Cerebellar cortex (tissue), 1 donor: Measurements from ENCODE around the gene COPS8.

Source experiments
- DNase-seq: peaks from one replicate; pipeline ENCODE4 v3.0.0-alpha.2; 2015; ENCODE audit warnings: low spot score

Gene COPS8

DNA sequence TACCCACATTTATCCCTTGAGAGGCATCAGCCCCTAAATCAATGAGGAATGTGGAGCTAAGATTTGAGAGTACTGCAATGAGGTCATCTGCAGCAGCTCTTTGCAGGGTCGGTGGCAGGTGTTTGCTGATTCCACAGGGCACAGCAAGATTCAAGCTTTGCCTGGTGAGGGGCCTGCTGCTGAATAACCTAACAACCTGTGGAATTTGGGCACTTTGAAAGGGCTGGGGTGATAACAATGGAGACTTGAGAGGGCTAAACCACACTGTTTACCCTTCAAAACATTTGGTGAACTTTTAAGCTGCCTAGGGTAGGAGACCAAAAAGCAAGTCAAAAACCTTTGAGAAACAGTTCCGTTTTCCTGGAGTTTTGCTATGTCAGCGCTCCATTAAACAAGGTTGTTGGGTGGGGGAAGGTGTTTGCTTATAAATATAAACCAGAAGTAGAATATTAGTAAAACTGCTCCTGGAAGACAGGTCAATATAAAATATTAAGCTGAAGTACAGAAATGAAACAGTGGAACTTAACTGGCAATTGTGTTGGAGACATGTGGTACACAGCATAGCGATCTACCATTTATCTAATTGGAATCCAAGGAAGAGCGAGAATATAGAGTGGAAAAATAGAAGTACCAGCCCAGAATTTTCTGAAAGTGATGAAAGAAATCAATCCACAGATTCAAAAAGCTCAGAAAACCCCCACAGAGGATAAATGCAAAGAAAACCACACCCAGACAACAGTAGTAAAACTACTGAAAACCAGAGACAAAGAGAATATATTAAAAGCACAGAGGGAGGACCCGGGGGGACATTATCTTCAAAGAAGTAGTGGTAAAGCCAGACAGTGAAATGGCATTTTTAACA is 15.7 kb downstream of the COPS8 start:
- DNase-seq = no peak

- DNase-seq = no peak
Observed at GRCh38 chr2:237102428-237102827, 16.7 kb downstream of the COPS8 start.

DNA sequence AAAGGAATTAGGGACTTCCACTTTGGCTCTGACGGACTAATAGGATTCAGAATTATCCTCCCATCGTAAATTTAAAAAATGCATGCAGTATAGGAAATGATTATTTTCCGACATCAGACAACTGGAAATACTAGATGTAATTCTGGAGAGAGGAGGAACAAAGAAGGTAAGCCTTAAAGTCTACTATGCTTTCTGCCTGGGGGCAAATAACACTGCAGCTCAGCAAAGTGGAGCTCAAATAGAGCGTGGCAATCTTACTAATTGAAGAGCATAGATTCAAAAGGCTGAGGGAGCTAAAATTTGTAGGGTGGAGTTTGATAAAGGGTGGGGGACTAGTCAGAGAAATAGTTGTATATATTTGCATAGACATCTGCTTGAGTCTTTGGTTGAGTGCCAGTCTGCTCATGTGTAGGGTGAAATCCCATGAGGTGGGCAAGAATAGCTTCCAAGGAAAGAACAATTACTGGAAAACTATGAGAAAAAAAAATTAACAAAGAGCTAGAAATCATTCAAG is 23.8 kb downstream of the COPS8 start:
- no peak for DNase-seq

DNA sequence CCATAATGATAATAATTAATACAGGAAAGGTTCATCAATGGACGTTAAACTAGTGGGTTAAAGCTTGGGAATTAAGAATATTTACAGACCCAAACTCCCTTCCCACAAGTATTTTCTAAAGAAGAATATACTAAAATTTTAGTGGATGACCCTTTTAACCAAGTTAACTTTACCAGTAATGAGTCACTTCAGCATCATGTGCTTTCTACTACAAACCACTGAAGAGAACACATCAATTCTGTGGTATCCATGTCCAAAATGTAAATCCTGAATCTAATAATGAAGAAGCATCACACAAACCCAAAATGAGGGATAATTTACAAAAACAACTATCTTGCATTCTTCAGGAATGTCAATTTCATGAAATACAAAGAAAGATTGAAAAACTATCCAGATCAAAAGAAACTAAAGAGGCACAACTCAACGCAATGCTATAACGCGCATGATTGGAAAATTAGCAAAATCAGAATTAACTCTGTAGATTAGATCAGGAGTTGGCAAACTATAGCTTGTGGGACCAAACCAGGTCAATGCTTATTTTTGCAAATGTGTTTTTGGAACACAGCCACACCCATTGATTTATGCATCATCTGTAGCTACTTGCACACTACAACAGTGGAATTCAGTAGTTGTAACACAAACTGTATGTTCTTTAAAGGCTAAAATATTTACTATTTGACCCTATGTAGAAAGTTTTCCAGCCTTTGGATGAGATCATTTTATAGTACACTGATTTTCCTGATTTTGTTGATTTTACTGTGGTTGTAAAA is 27.5 kb downstream of the COPS8 start:
- DNase-seq = no peak

DNA sequence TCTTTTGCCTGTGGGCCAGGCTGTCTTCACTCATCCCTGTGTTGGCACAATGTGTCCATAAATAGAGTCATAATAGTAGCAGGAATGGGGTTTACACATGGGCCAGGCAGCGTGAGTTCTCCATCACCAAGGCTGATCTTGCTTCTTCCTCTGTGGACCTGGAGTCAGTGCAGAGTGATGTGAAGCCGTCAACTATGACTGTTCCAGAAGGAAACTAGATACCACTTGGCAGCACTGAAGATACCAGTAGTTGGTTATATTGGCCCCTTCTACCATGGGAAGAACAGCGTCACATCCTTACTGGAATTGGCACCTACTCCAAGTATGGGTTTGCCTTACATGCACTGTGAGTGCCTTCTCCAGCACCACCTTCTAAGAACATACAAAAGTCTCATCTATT is 30.2 kb downstream of the COPS8 start:
- no peak for DNase-seq

GRCh38 chr2:237116431-237116830 is 30.7 kb downstream of the COPS8 start:
- no peak for DNase-seq

DNA sequence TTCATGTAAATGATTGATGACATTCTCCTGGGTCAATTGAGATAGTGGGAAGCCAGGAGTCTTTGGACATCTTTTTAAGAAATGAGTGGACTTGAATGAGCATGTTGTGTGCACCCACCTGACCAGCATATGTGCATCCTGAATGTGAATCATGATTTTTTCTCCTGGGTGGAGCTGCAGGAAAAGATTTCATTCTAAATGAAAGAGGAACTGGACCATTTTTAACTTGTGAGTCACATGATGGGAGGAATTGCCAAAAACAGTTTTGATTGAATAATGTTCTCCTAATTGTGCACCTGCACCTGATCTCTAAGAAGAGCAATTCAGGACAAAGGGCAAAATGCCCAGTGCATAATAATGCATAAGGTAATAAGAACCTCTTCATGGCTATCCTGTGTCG is 32.3 kb downstream of the COPS8 start:
- DNase-seq = no peak

DNA sequence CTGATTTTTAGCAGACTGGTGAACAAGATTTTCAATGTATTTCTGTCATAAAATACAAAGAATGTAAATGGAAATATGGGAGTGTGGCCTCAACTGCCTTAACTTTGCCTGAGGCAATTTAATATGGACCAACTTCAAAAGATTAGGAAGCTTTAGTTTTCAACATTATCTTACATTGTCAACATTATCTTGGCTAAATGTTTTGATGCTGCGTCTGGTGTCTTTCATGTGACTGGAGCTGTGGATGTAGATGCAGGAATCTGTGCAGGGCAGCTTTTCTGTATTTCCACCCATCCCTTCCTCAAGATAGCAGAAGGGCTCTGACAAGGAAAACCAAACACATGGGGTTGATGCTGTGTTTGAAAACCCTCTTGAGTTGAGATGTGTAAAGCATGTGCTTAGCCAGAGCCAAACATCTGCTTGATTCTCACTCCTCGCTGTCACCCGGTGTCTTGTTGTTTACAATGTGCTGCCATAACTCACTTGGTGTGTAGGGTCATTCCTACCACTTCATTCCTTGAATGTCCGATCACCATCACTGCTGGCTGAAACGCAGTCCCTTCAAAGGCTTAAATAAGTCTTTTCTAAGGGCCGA is 33.0 kb downstream of the COPS8 start:
- DNase-seq = no peak

DNA sequence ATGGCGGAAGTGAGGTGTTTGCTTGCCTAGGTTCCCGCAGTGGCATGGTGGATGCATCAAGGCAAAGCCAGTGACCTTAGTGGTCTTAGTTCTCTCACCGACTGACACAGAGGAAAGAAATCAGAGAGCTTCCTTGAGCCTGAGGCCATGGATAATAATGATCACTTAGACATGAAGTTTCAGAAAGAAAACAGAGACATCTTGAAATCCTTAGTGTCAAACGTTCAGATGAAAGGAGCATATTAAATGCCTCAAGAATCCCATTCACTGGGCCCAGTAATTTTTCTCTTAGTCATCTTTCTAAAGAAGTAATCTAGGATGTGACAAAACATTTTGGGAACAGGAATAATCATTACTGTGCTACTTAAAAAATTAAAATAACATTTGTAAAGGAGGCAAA is 35.2 kb downstream of the COPS8 start:
- no peak for DNase-seq

DNA sequence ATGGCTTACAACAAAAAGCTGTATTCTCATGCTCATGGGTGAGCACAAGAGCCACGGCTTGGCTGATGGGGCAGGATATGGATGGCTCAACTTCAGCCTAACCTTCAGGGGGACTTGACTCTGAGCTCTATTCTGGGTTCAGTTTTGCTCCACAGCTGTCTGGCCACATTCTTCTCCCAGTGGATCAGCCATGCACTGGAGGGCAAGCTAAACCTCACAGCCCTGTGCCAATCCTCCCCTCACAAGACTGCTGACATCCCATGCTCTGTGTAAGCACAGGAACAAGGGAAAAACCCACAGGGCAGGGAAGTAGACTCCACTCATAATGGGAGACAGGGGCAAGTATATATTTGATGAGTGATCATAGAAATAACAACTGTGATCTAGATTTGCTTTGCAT is 35.6 kb downstream of the COPS8 start:
- DNase-seq = no peak

DNA sequence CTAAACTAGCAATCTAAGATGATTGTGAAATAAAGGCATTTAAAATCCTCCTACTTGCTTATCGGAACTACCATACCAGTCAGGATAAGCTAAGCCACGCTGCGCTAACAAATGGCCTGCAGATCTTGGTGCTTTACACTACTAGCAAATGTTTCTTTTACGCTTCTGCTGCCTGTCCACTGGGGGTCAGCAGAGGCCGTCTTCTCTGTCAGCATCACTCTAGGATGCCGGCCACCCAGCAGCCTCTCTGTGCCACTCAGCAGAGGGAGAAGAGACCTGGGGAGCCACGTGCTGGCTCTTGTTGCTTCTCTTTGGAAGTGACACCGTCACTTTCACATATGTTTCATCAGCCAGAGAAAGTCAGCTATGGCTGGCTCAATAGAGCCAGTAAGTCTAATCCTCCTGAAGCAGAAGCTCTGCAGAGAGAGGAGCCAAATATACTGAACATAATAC is 36.6 kb downstream of the COPS8 start:
- DNase-seq = peak; percentile 13

GRCh38 chr2:237124820-237125219 is 39.1 kb downstream of the COPS8 start:
- DNase-seq = no peak

- DNase-seq = no peak
Observed at GRCh38 chr2:237125967-237126366, 40.3 kb downstream of the COPS8 start.

- no peak for DNase-seq
Observed at GRCh38 chr2:237126519-237127174, 41.0 kb downstream of the COPS8 start.

- DNase-seq = no peak
Observed at GRCh38 chr2:237128026-237128703, 42.5 kb downstream of the COPS8 start.

- no peak for DNase-seq
Observed at GRCh38 chr2:237128845-237129592, 43.3 kb downstream of the COPS8 start.

DNA sequence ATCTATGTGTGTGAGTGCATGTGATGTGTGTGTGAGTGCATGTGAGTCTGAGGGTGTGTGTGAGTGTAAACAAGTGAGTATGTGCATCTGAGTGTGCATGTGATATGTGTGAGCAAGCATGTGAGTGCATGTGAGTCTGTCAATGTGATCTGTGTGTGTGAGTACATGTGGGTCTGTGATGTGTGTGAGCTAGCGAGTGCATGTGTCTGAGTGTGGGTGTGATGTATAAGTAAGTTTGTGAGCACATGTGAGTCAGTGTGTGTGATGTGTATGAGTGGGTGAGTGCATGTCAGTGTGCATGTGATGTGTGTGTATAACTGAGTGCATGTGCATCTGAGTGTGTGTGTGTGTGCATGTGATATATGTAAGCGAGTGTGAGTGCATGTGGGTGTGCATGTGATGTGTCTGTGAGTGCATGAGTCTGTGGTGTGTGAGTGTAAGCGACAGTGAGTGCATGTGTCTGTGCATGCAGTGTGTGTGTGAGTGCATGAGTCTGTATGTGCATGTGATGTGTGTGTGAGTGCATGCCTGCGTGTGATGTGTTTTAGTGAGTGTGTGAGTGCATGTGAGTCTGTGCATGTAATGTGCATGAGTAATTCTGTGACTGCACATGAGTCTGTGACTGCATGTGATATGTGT is 44.1 kb downstream of the COPS8 start:
- DNase-seq = no peak

GRCh38 chr2:237130562-237131421 is 45.1 kb downstream of the COPS8 start:
- no peak for DNase-seq
